NCI-H1092 (cell line): ENCODE data around the gene RGS1.

Experiments used
- DNase-seq: peaks from one replicate; lab custom pipeline; 2025; lab: John Stamatoyannopoulos, UW

Gene RGS1

GRCh38 chr1:192553741-192554140 lies 21.8 kb upstream of the RGS1 start:
- no peak for DNase-seq

GRCh38 chr1:192554904-192555303 lies 20.7 kb upstream of the RGS1 start:
- no peak for DNase-seq

DNA sequence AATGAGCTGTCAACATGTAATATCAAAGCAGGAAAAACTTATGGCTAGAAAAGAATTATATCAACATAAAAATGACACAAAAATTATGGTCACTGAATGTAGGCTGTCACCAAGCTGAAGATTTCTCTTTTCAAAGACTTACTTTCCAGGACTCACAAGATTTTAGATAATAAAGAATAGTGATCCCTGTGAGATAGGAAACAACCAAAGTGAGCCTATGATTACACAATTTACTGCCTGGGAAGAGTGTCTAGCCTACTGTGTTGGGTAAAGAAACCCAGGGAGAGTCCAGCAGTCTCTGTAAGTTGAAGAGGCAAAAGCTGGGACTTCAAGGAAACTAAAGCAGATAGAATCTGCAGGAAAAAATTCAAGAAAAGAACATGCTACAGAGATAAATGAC lies 20.2 kb upstream of the RGS1 start:
- no peak for DNase-seq

DNA sequence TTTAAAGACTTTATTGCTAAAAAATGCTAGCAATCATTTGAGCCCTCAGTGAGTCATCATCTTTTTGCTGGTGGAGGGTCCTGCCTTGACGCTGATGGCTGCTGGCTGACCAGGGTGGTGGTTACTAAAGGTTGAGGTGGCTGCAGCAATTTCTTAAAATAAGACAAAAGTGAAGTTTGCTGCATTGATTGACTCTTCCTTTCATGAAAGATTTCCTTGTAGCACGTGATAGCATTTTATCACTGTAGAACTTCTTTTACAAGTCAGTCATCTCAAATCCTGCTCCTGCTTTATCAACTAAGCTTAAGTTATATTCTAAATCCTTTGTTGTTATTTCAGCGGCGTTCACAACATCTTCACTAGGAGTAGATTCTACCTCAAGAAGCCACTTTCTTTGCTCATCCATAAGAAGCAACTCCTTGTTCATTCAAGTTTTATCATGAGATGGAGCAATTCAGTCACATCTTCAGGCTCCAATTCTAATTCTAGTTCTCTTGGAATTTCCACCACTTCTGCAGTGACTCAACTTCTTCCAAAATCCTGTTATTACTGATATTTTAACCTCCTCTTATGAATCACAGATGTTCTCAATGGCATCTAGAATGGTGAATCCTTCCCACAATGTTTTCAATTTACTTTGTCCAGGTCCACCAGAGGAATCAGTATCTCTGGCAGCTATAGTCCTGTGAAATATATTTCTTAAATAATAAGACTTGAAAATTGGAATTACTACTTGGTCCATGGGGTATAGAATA lies 17.6 kb upstream of the RGS1 start:
- DNase-seq: no peak

DNA sequence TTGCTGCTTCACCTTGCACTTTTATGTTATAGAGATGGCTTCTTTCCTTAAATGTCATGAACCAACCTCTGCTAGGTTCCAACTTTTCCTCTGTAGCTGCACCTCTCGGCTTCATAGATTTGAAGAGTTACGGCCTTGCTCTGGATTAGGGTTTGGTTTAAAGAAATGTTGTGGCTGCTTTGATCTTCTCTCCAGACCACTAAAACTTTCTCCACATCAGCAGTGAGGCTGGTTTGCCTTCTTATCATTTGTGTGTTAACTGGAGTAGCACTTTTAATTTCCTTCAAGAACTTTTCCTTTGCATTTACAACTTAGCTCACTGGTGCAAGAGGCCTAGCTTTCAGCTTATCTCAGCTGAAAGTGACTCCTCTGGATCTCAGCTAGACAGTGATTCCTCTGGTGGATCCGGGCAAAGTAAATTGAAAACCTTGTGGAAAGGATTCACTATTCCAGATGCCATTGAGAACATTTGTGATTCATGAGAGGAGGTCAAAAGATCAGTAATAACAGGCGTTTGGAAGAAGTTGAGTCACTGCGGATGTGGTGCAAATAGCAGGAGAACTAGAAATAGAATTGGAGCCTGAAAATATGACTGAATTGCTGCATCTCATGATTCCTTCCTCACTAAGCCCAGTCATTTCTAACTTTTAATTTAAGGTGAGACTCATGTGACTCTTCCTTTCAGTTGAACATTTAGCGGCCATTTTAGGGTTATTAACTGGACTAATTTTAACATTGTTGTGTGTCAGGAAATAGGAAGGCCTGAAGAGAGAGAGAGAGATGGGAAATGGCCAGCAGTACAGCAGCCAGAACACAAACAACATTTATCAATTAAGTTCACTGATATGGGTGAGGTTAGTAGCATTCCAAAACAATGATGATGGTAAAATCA lies 16.2 kb upstream of the RGS1 start:
- no peak for DNase-seq

DNA sequence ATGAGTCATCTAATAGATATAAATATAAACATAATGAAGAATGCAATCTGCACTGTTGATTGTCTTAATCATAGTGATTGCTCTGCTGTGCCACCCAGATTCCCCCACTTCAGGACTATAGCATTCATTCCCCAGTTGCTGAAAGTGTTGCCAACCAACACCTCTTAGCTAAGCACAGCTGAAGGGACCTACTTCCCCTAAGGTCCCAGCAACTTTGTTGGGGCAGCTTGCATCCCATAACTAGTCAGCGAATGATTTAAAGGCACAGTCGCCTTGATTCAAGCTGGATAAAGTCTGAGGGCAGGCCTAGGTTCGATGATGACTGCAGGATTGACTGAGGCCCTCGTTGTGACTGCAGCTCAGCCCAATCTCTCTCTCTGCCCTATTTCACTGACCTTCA lies 14.3 kb upstream of the RGS1 start:
- DNase-seq: no peak

- DNase-seq: no peak
These were observed 12.4 kb upstream of the RGS1 start for GRCh38 chr1:192563129-192563528.

GRCh38 chr1:192564099-192564498 lies 11.5 kb upstream of the RGS1 start:
- no peak for DNase-seq

DNA sequence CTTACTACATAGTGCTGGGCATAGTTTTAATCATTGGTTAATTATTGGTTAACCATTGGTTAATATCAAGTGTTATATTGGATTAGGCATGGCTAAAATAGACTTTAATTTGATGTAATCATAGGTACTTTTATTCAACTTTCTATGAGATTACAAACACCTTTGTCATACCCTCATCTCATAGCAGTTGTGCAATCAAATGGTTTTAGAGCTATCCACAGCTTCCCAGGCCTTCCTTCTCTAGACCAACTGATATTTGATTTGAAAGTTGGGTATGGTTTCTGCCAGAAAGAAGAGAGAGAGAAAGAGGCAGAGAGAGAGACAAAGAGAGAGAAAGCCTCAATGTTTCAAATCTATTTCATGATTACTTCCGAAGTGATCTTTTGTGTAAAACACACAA lies 9.6 kb upstream of the RGS1 start:
- DNase-seq: no peak

DNA sequence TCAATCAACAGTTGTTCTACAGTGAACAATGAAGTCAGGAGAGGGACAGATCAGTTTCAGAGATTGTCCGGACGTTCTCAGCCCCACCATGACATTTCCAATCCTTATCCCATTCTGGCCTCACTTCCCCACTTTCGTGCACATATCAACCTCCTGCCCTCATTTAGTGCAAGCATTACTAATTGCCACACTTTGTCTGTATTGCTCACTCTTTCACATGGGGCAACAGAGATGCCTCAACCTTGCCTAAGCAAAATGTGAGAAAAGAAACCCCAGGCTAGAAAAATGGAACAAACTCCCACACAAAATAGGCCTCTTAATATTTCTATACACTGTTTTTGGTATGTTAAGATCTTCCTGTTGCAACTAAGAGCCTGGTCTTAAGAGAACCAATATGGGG lies 8.9 kb upstream of the RGS1 start:
- DNase-seq: no peak

- DNase-seq: no peak
These were observed 7.5 kb upstream of the RGS1 start for GRCh38 chr1:192568063-192568462.

GRCh38 chr1:192571668-192572067 lies 3.9 kb upstream of the RGS1 start:
- DNase-seq: no peak

GRCh38 chr1:192573499-192573898 lies 2.1 kb upstream of the RGS1 start:
- no peak for DNase-seq

DNA sequence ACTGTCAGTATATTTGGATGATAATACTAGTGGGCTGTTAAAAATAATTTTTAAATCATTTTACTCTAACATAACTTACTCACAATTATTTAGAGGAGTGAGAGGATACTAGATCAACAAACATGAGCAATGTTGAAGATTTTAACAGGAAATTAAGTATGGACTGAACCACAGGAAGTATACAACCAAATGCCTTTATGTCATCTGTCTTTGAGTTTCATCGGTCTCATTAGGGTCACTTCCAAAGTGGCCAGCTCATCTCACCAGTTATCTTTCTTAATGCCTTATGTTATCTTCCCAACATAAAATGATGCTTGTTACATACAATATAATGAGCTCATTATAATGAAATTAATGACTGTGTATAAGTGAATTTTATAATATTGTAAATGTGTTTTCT lies 1.5 kb upstream of the RGS1 start:
- no peak for DNase-seq

GRCh38 chr1:192576190-192577144 lies 894 bp downstream of the RGS1 start:
- DNase-seq: no peak

DNA sequence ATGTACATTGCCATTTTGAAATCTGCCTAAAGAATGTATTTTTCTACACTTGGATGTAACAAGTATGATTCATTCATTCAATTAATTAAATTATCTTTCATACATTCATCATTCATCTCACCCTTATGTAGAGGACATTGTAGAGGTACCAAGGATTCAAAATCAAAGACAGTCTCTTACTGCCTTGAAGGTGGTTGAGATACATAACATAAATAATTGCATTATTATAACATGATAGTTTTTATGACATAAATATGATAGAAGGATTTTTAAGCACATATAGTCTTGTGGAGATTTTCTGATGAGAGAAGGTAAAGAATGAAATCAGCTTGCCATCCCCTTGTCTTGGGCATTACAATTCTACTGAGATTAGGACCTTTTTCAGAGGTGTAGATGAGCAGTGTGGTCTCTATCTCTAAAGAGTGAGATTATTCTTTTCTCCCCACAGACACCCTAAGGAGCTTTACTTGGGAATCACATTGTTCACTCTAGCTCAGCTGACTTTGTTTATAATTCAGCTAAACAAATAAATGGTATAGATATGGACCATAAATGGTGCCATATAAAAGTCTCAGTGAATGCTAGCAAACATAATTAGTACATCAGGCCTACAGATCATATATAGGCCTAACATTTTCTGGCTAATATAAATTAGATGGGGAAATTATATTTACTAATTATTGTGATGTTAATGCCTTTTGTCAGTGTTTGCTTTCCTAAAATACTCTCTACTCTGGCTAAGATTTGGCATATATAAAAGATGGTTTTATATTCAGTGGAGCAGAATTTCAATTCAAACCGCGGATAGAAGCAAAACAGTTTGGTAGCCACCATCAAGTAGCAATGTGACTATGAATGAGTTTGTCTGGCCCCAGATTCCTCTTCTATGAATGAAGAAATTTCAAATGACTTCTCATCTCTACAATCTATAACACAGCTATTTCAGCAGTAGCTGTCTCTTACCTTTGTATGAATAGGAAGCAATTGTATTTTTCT lies 1.9 kb downstream of the RGS1 start:
- DNase-seq: no peak

DNA sequence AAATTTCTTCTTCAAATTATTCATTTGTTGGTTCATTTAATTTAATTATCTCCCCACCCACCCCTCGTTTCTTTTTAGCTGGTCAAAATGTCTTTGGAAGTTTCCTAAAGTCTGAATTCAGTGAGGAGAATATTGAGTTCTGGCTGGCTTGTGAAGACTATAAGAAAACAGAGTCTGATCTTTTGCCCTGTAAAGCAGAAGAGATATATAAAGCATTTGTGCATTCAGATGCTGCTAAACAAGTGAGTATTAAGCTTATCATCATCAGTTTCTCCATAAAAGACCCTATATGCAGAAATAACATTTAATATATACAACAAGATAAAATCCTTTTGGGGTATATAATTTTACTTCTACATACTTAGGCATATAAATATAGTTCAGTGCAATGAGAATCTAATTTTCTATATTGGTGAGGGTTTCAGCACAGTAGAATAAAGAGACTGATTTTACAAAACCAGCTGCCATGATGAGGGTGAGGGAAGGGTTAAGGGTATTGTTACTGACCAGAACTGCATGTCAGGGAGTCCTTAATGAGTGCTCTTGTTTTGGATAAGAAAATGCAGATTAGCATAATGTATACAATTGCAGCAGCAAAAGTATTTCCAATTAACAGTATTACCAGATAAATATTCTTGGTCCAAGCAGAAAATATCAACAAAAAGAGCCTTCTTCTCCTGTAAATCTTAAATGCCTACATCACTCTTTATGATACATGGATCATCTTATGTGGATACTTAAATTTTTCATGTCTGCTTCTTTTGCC lies 2.8 kb downstream of the RGS1 start:
- no peak for DNase-seq

GRCh38 chr1:192579010-192579738 lies 3.6 kb downstream of the RGS1 start:
- no peak for DNase-seq

DNA sequence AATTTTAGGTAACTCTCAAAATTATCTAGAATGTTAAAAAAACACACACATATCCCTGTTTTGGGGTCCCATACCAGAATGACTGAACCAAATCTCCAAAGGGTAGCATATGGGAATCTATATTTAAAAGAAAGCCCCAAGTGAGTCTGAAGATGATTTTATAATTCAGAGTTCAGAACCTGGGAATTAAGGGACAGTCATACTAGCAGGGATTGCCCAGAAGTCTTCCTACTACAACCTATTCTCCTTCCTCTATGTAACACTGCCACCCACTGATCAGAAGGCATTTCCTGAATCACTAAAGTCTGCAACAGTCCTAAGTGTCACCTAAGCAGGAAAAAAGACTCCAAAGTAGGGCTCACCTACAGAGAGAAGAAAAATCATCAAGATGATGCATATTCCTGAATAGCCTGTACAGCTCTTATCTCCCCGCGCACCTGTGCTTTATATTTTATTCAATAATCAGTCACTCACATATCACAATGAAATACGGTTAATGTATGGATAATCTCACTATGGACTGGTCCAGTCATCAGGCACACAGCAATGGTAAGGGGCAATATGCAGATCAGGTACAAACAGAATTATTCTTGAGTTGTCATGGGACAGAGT lies 4.9 kb downstream of the RGS1 start:
- DNase-seq: no peak
